HG03064 (cell line): ENCODE data around the gene TRMT2A.

Experiments used
- ATAC-seq: cut with Tn5 transposase; IDR thresholded peaks from one replicate; pipeline ENCODE4 v1.9.1; 2021; ENCODE audit warnings: low read depth; ENCODE audit not compliant: unreplicated experiment

TRMT2A gene

DNA sequence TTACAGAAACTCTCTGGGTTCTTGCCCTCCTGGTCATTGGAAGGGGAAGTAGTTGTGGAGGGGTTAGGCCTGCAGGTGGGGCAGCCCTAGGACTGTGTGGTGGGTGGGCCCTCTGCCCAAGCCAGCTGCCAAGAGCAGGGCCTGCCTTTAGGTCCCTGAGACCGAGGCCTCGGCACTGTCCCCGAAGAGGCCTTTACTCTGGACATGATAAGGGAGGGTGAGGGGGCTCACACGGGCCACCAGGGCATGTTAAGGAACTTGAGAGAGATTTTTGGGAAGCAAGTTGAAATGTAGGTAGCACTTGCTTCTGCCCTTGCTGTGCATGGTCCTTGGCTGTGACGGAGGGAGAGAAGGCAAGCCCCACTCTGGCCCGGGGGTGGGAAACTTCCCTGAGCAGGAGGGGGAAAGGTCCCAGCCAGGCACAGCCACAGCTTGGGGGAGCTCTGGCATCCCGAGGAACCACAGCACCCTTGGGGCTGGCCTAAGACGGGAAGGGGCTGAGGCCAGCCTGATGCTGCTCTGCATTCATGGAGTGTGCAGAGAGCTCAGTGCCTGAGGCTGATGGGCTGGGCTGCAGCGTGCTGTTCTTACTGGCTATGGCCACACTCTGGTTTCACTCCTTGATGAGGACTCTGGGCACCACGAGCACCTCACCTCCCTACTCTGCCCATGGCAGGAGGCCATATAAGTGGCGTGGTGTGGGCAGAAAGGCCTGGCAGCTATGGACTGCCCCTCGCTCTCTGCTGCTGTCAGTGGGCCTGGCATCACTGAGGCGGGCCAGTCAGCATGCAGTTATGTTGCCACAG is 8.9 kb downstream of the TRMT2A start:
- ATAC-seq, result no peak

- ATAC-seq, result no peak
Measured at GRCh38 chr22:20107471-20107901, 9.5 kb downstream of the TRMT2A start.

DNA sequence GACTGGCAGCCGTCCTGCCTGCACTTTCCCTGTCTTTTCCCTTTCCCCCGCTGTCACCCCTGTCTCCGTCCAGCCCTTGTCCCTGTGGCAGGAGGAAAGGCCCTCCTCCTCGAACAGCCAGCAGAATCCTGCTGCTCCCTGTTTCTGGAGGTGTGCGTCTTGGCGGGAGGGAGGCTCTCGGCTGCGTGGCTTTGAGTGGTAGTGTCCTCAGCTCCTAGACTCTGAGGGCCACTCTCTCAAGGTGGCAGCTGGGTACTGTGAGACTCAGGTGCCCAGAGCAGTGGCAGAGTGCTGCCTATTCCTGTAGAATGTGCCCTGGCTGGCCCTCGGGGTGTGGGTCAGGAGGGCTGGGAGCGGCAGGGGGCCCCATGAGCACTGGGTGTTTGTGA is 10.2 kb downstream of the TRMT2A start:
- no peak for ATAC-seq

DNA sequence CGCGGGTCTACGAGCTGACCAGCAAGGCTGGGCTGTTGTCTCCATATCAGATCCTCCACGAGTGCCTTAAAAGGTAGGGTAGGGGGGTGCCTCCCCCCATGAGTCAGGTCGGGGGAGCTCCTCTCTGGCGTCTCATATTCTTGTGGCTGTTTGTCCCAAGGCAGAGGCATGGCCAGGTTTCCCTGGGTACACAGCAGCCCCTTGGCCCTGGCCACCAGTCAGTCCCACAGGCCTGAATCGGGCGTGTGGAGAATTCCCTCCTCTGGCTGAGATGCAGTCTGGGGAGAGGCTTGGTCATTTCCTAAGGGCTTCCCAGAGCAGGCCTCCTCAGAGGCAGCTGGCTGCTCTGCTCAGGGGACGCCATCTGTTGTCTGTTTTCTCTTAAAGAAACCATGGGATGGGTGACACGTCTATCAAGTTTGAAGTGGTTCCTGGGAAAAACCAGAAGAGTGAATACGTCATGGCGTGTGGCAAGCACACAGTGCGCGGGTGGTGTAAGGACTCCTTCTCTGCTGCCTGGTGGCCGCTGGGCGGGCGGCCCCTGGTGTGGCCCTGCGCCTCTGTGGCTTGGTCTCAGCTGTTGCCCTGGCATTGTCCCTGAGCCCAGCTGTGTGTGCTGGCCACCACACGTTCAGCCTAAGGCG is 10.7 kb downstream of the TRMT2A start:
- ATAC-seq, result no peak

- no peak for ATAC-seq
Measured at GRCh38 chr22:20105456-20106204, 11.4 kb downstream of the TRMT2A start.

DNA sequence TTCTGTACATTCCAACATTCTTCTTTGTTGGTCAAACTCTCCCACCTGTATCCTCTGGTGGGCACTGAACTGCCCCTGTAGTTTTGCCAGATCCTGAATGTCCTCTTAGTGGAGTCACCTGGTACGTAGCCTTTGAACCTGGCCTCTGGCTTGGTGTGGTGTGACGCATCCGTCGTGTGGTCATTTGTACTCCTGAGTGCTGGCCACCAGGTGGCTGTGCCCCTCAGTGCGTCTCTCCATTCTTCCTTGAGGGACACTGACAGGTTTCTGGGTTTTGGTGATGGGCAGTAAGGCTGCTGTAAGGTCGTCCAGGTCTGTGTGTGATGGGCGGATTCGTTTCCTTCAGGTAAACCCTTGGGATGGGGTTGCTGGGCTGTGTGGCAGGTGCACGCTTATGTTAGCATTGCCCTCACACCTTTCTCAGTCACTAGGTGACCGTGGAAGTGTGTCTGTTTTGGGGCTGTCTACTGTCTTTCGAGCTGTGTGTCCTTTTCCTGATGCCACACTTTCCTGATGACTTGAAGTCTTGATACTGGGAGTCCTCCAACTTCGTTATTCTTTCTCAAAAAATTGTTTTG is 14.7 kb downstream of the TRMT2A start:
- no peak for ATAC-seq

- ATAC-seq, result no peak
Measured at GRCh38 chr22:20101638-20102037, 15.4 kb downstream of the TRMT2A start.

DNA sequence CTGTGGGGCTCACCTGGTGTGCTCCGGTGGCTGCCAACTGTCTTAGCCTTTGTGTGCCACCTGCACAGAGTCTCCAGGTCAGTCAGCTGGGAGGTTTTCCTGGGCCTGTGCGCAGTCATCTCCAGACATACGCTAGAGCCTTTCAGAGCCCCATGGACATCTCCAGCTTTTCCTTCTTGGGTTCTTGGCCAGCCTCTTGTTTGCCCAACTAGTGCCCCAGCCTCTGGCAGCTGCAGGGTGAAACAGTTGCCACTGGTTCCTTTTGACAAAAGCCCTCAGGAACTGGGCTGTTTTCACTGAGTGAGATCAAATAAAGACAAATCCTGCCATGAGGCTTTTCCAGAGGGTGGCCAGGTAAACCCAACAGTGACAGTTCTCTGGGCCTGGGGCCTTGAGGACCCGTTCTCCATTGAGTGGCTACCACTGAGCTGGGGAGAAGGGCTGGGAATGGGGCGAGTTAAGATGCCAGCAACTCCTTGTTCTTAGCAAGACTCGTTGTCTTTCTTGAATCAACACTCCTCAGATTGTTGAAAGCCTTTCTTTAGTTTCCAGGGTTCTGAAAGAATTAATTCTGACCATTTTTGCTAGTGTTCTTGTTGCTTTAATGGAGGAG is 17.8 kb downstream of the TRMT2A start:
- ATAC-seq, result no peak

- ATAC-seq, result no peak
Measured at GRCh38 chr22:20096574-20097420, 20.2 kb downstream of the TRMT2A start.

DNA sequence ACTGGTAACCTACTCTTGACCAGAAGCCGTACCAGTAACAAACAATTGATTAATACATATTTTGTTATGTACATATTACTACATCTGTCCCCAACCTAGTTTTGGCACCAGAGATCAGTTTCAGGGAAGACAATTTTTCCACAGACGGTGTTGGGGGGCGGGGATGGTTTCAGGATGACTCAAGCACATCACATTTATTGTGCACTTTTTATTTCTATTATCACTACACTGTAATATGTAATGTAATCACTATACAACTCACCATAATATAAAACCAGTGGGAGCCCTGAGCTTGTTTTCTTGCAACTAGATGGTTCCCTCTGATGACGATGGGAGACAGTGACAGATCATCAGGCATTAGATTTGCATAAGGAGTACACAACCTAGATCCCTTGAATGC is 21.5 kb downstream of the TRMT2A start:
- no peak for ATAC-seq

GRCh38 chr22:20094197-20094807 is 22.7 kb downstream of the TRMT2A start:
- ATAC-seq, result no peak

DNA sequence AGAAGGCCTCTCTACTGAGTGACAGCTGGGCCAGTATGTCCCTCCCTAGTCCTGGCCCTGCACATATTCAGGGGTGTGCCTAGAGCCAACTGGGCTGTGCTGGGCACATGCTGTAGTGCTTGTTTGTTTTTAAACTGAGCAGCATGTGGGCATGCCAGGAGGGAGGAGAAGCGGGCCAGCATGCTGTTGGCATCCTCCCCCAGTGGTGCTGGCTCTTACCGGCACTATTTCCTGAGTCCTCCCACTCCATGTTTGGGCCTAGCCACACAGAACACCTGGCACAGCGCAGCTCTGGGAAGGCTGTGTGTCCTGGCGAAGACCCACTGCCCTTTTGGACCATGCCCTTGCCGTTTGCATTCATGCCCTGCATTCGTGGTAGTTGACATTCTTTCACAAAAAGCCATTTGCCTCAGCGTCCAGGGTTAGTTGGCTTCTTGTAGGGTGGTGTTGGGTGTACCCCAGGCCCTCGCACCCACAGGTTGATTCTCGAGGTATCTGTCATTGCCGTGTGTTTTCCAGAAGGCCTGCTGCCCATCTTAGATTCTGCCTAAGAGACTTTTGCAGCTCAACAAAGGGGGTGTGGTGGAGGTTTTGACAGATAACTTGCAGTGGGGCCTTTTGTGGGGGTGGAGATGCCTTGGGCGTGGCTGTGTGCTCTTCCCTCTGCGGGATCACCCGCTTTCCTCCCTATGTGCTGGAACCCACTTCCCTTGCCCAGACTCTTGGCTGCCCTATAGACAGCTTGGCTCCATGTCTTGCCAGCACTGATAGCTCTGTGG is 23.4 kb downstream of the TRMT2A start:
- no peak for ATAC-seq

DNA sequence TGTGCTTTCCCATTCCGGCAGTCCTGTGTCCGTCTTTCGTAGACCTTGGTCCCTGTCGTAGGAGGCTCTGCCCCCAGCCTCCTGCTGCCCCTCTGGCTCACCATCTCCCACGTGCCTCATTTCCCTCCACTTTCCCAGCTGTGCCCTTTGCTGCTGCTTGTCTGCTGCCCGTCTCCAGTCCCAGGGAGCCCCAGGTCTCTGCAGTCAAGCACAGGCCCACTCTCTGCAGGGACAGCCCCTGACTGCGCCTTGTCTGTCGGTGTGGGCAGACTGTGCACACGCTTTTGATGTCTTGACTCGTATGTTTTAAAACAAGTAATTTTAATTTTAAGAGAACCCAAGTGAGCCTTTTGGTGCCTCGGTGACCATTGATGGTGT is 24.6 kb downstream of the TRMT2A start:
- ATAC-seq, result no peak

GRCh38 chr22:20091690-20092476 is 25.1 kb downstream of the TRMT2A start:
- ATAC-seq, result no peak

- ATAC-seq, result no peak
Measured at GRCh38 chr22:20090730-20091240, 26.2 kb downstream of the TRMT2A start.

- no peak for ATAC-seq
Measured at GRCh38 chr22:20089977-20090729, 26.9 kb downstream of the TRMT2A start.
